ENCODE results near the gene MSI2. TPM values are rescaled to one million over a fixed set of nuclear protein-coding genes. Genes with fewer than 3 reads are reported as not detected.

Gene MSI2
- total and polyA plus RNA-seq, 4 donors = 9.4 to 64.0 (median 30.4) TPM

- DNase-seq (no peak), ATAC-seq (ENCODE audit: insufficient read depth, low FRiP score) (no peak)
- Histone ChIP-seq H3K27me3 (ENCODE audit: control insufficient read depth in 3 of 3, insufficient read depth in 3 of 3, low read length in 2 of 3) (no peaks in the 10 kb centered on the region), H3K4me1 (ENCODE audit: control insufficient read depth in 5 of 5, insufficient read depth in 5 of 5, low read length in 5 of 5) (peaks cover 0 to 42% (median 13%) of the 10 kb centered on the region in 5 donors), H3K36me3 (ENCODE audit: control insufficient read depth in 4 of 4, insufficient read depth in 4 of 4, low read length in 4 of 4) (peaks cover 0 to 1% (median 0%) of the 10 kb centered on the region in 4 donors), H3K4me3 (no peak overlapping the region), H3K9ac (ENCODE audit: insufficient read depth in 1 of 2, low read length in 2 of 2) (no peak overlapping the region), H3K9me3 (ENCODE audit: control insufficient read depth in 4 of 4, insufficient read depth in 3 of 4, low read length in 3 of 4) (no peaks in the 10 kb centered on the region), H3K27ac (ENCODE audit: low read depth in 1 of 2, low read length in 1 of 2) (no peak overlapping the region)
- TF ChIP-seq CTCF (IDR thresholded peaks at IDR 0.05; ENCODE audit: control extremely low read depth, extremely low read depth) = no peak
- WGBS, 2 donors = 98% methylated on average over 2 of the region's 2 CpGs
Measured at GRCh38 chr17:57424273-57424672, 167.9 kb downstream of the MSI2 start.

GRCh38 chr17:57424777-57425188 lies 168.5 kb downstream of the MSI2 start:
- no peaks in the 10 kb centered on the region for H3K27me3 ChIP-seq (ENCODE audit: control insufficient read depth in 3 of 3, insufficient read depth in 3 of 3, low read length in 2 of 3)
- peaks cover 0 to 1% (median 0%) of the 10 kb centered on the region in 4 donors for H3K36me3 ChIP-seq (ENCODE audit: control insufficient read depth in 4 of 4, insufficient read depth in 4 of 4, low read length in 4 of 4)
- TF ChIP-seq CTCF (IDR thresholded peaks at IDR 0.05; ENCODE audit: control extremely low read depth, extremely low read depth) = no peak
- no peak for DNase-seq
- WGBS, 2 donors = 28 to 49% methylated on average over 5 of the region's 5 CpGs
- H3K4me1 ChIP-seq (ENCODE audit: control insufficient read depth in 5 of 5, insufficient read depth in 5 of 5, low read length in 5 of 5) = peaks cover 0 to 42% (median 13%) of the 10 kb centered on the region in 5 donors
- ATAC-seq (ENCODE audit: insufficient read depth, low FRiP score) = no peak
- H3K4me3 ChIP-seq = no peak overlapping the region
- no peak overlapping the region for H3K27ac ChIP-seq (ENCODE audit: low read depth in 1 of 2, low read length in 1 of 2)
- H3K9ac ChIP-seq (ENCODE audit: insufficient read depth in 1 of 2, low read length in 2 of 2) = no peak overlapping the region
- H3K9me3 ChIP-seq (ENCODE audit: control insufficient read depth in 4 of 4, insufficient read depth in 3 of 4, low read length in 3 of 4) = no peaks in the 10 kb centered on the region

GRCh38 chr17:57425431-57425830 lies 169.1 kb downstream of the MSI2 start:
- Histone ChIP-seq H3K27ac (ENCODE audit: low read depth in 1 of 2, low read length in 1 of 2) (no peak overlapping the region), H3K9me3 (ENCODE audit: control insufficient read depth in 4 of 4, insufficient read depth in 3 of 4, low read length in 3 of 4) (no peaks in the 10 kb centered on the region), H3K4me1 (ENCODE audit: control insufficient read depth in 5 of 5, insufficient read depth in 5 of 5, low read length in 5 of 5) (peaks cover 0 to 41% (median 13%) of the 10 kb centered on the region in 5 donors), H3K4me3 (no peak overlapping the region), H3K36me3 (ENCODE audit: control insufficient read depth in 4 of 4, insufficient read depth in 4 of 4, low read length in 4 of 4) (peaks cover 0 to 1% (median 0%) of the 10 kb centered on the region in 4 donors), H3K27me3 (ENCODE audit: control insufficient read depth in 3 of 3, insufficient read depth in 3 of 3, low read length in 2 of 3) (no peaks in the 10 kb centered on the region), H3K9ac (ENCODE audit: insufficient read depth in 1 of 2, low read length in 2 of 2) (no peak overlapping the region)
- ATAC-seq (ENCODE audit: insufficient read depth, low FRiP score) (no peak), DNase-seq (no peak)
- no peak for TF ChIP-seq CTCF (IDR thresholded peaks at IDR 0.05; ENCODE audit: control extremely low read depth, extremely low read depth)
- 81 to 83% methylated on average over 5 of the region's 5 CpGs for WGBS, 2 donors
